ENCODE results near the gene NGRN. TPM values are rescaled to one million over a fixed set of nuclear protein-coding genes. Genes with fewer than 3 reads are reported as not detected.

NGRN gene
- total and polyA plus RNA-seq, 2 of the 8 experiments (the other 6 are each of a cell fraction or from before 2014, with no cell fraction given) = 60.1 to 101 TPM

DNA sequence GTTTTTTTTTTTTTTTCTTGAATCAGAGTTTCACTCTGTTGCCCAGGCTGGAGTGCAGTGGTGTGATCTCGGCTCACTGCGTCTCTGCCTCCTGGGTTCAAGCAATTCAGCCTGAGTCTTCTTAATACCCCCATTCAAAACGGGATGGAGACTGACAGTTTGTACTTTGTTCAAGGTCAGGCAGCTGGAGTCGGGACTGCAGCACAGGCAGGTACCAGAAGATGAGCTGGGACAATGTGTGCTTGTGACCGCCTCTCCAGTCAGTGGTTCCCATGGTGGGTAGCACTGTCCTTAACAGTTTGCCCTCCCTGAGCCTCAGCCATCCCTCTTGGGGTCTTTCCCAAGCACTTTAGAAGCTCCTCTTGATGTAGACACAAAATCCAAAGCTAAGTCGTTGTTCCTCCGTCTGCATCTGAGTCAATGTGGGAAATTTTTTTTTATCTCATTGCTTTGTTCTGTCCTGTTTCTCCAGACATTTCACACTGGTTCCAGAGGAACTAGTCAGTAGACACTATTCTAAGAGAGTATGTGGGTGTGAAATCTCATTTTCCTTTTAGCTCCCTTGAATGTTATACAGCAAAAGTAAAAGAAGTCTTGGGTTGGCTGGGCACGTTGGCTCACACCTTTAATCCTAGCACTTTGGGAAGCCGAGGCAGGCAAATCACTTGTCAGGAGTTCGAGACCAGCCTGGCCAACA lies 21.4 kb upstream of the NGRN start:
- Histone ChIP-seq H4K5ac (ENCODE audit: insufficient read length, low read depth, low read length) (no peak overlapping the region), H2AK5ac (ENCODE audit: low read depth, low read length) (no peak overlapping the region), H3K9ac (replicated peaks in 1 of 4; ENCODE audit: extremely low read depth in 1 of 4, low read depth in 3 of 4, low read length in 3 of 4) (no peak overlapping the region), H3K79me2 (ENCODE audit: control insufficient read depth in 1 of 2, insufficient read depth in 2 of 2, low read length in 2 of 2) (no peaks in the 10 kb centered on the region), H3K4me3 (ENCODE audit: extremely low read depth in 1 of 4, insufficient read depth in 2 of 4, low read depth in 3 of 4, low read length in 4 of 4) (no peak overlapping the region), H3K27ac (ENCODE audit: low read depth, low read length) (no peak overlapping the region), H4K91ac (replicated peaks; ENCODE audit: insufficient read length, low read length) (no peak overlapping the region), H3K56ac (replicated peaks; ENCODE audit: insufficient read length, low read depth, low read length) (no peak overlapping the region), H2AFZ (ENCODE audit: low read length) (no peak overlapping the region), H3K23me2 (ENCODE audit: low read depth, low read length) (no peaks in the 10 kb centered on the region; the same call in 1 of the 2 replicates), H2BK12ac (ENCODE audit: low read depth, low read length) (no peak overlapping the region), H3K4me2 (ENCODE audit: insufficient read depth in 1 of 2, low read depth in 2 of 2, low read length in 2 of 2) (no peak overlapping the region), H3K27me3 (replicated peaks in 1 of 4; ENCODE audit: control insufficient read depth in 3 of 4, extremely low read depth in 1 of 4, insufficient read depth in 3 of 4, low read length in 3 of 4) (no peaks in the 10 kb centered on the region), H3K18ac (ENCODE audit: extremely low read depth, low read length) (no peak overlapping the region), H2BK15ac (ENCODE audit: low read length) (no peak overlapping the region), H3K23ac (ENCODE audit: insufficient read length) (no peak overlapping the region), H4K20me1 (replicated peaks in 1 of 2; ENCODE audit: control insufficient read depth in 1 of 2, insufficient read depth in 2 of 2, low read length in 2 of 2) (no peaks in the 10 kb centered on the region), H2BK5ac (ENCODE audit: low read depth, low read length) (no peak overlapping the region), H3K4me1 (replicated peaks in 1 of 4; ENCODE audit: control insufficient read depth in 3 of 4, insufficient read depth in 4 of 4, low read length in 3 of 4) (no peaks in the 10 kb centered on the region), H3K36me3 (ENCODE audit: control insufficient read depth in 2 of 4, insufficient read depth in 4 of 4, low read length in 3 of 4) (no peaks in the 10 kb centered on the region), H2BK20ac (ENCODE audit: low read length) (no peak overlapping the region), H3K79me1 (ENCODE audit: low read depth, low read length) (no peaks in the 10 kb centered on the region), H4K8ac (ENCODE audit: extremely low read depth, insufficient read depth, low read length) (no peak overlapping the region), H3K9me3 (ENCODE audit: insufficient read depth in 2 of 2, low read depth in 1 of 2, low read length in 1 of 2) (no peaks in the 10 kb centered on the region), H2BK120ac (replicated peaks; ENCODE audit: low read depth, low read length) (no peak overlapping the region), H3K14ac (ENCODE audit: insufficient read length) (no peak overlapping the region), H3K4ac (replicated peaks; ENCODE audit: insufficient read length, low read depth, low read length) (no peak overlapping the region)
- DNase-seq (ENCODE audit: low read depth in 1 of 2, low spot score in 2 of 2) = no peak
- CTCF ChIA-PET (ENCODE audit: partially characterized antibody) = interaction anchor here (0.7 to 1.0 kb wide), 3 partner anchors 93 to 152 kb away, joined by 3 to 4 read pairs (median 3); no protein-coding TSS in a partner anchor
- POLR2A ChIA-PET (ENCODE audit: partially characterized antibody) = no interaction called here
- FAIRE-seq = no peak
- WGBS, 2 experiments (ENCODE audit: extremely low coverage in 1 of 2, insufficient coverage in 1 of 2, insufficient read length in 1 of 2, insufficient replicate concordance in 2 of 2, low coverage in 1 of 2, low lambda C conversion rate in 2 of 2, missing lambda C conversion rate in 1 of 2) = 89% methylated on average over 10 of the region's 10 CpGs; no CpG with 5 or more reads in 1 of the 2 experiments
- TF ChIP-seq PHF8 (conservative IDR thresholded peaks at IDR 0.05; ENCODE audit: low read depth, low read length) = no peak
- no peak for TF ChIP-seq ASH2L (IDR thresholded peaks at IDR 0.05; ENCODE audit: low read length)
- no peak for TF ChIP-seq RBBP5 (IDR thresholded peaks at IDR 0.05; ENCODE audit: borderline replicate concordance, low read depth, low read length)
- no peak for TF ChIP-seq BCL11A (IDR thresholded peaks at IDR 0.05; ENCODE audit: low read depth in 2 of 2, low read length in 2 of 2)
- no peak for TF ChIP-seq GABPA (IDR thresholded peaks at IDR 0.05; ENCODE audit: borderline replicate concordance, insufficient read depth, low read length)
- TF ChIP-seq KDM4A (IDR thresholded peaks at IDR 0.05; ENCODE audit: low read depth, low read length, severe bottlenecking) = no peak
